ENCODE measurements around the gene TSPAN32. TPM values are rescaled to one million over a fixed set of nuclear protein-coding genes. Genes with fewer than 3 reads are reported as not detected.

TSPAN32 gene
- total RNA-seq, 4 donors from 2014 or later = 0.19 to 6.4 (median 2.7) TPM

DNA sequence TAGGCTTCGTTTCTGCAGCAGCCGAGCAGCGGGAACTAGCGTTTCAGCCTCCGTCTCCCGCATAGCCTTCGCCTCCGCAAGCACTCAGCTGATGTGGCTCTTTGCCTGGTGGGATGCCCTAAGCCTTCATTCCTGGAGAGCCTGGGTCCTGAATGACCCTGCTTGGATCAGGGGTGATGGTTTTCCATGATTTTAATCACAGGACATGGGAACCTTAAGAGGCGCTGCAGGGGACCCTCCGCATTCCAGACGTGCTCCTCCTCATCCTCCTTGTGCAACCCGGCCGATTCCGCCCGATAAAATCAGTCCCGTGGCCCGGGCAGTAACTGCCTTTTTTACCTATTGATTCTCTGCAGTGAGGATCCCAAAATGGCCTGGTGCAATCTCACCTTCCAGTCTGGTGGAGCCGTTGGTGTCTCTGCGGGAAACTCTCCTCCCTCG lies 8.3 kb upstream of the TSPAN32 start:
- peak; percentile 14 for DNase-seq (ENCODE audit: low spot score)
- no peak for ATAC-seq (ENCODE audit: low FRiP score)
- no peak for TF ChIP-seq CTCF (IDR thresholded peaks at IDR 0.05)

DNA sequence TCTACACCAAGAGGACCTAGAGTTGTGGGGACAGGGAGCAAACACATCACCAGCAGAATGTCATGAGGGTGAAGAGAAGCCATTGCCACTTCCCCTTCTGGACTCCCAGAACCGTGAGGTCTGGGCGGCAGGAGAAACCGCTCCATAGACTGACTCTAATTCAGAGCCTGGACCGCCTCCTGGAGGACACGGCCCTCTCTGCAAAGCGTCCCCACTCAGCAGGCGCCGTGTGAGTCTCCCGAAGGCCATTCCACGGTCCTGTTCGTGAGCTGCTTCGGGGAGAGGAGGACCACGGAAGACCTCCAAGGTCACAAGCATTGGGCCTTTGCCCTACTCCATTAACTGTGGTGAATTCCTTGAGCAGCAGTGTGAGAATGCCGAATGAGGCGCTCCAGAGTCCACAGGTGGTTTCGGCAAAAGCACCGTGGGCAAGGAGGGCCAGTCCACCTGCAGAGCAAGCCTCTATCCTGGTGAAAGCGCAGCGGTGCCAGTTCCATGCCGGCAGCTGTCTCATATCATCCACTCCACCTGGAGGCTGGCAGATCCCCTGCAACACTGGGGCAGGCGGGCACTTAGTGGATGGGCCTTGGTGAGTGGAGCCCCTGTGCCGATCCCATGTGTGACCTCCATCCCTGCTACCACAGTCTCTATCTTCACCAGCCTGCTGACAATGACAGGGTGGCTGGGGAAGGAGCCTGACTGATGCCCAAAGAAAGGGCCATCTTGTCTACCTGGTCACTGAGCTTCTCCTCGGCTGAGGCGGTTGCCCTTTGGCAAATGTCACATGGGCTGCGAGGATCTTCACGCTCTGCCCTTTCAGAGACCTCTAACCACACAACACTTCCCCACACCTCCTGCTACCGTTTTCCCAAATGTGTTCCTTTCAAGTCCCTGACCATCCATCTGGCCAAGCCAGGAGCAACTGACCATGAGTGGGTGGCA lies 7.6 kb upstream of the TSPAN32 start:
- DNase-seq (ENCODE audit: low spot score) (peak; percentile 10), ATAC-seq (ENCODE audit: low FRiP score) (no peak)

DNA sequence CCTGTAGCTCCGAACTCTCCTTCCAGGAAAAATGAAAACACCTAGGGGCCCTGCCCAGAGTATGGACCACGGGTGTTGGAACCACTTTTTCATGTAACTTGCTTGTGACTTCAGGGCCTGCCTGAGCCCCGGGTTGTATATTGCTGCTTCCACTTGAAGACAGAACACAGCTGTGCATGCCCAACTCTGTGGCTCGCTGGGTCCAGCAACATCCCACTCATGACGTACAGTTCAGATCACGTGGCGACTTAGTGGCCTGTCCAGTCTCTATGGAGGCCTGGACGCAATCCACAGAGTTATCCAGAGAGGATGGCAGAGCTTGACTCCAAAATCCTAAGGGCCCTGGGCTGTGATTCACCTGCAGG lies 6.9 kb upstream of the TSPAN32 start:
- ATAC-seq (ENCODE audit: low FRiP score) (no peak), DNase-seq (ENCODE audit: low spot score) (no peak)
- TF ChIP-seq CTCF (IDR thresholded peaks at IDR 0.05) = no peak

More for the DNA sequence above, 7.6 kb upstream of the TSPAN32 start:
- no peak for TF ChIP-seq CTCF (IDR thresholded peaks at IDR 0.05)

GRCh38 chr11:2295971-2296912 lies 5.6 kb upstream of the TSPAN32 start:
- TF ChIP-seq CTCF (IDR thresholded peaks at IDR 0.05) = no peak
- no peak for ATAC-seq (ENCODE audit: low FRiP score)
- peak; percentile 11 for DNase-seq (ENCODE audit: low spot score)

DNA sequence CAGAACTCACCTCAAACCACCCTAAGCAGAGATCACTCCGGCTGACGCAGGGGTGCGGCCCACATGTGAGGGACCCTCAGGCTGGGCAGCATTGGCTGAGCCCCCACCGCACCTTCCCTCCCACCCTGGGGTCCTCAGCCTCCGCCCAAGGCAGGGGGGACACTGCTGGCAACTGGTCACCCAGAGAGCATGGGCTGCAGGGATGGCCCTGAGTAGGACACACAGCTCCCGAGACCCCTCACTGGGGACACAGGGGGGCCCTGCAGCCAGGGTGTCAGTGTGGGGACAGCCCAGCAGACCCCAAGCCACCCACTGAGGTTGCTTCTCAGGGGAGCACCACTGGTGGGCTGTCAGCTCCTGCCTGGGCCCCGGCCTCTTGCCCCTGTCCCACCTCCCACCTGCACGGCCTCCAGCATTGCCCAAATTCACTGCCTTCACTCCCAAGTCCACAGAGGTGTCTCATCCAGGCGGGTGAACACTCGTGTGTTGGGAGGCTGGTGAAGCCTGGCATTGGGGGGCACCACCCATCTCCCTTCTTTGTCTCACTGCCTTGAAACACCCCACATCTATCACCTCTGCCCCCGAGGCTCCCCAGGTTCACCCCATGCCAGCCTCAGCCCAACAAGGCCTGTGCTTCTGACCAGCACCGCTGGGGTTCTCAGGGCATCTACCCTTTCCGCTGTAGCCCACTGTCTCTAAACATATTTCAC lies 4.7 kb upstream of the TSPAN32 start:
- TF ChIP-seq CTCF (IDR thresholded peaks at IDR 0.05) = no peak
- DNase-seq (ENCODE audit: low spot score) (peak; percentile 18), ATAC-seq (ENCODE audit: low FRiP score) (no peak)

- DNase-seq (ENCODE audit: low spot score) = no peak
- no peak for ATAC-seq (ENCODE audit: low FRiP score)
- no peak for TF ChIP-seq CTCF (IDR thresholded peaks at IDR 0.05)
Measured at GRCh38 chr11:2297623-2298030, 4.2 kb upstream of the TSPAN32 start.

All from omental fat pad (tissue), 4 donors.